HG03565 (cell line): ENCODE measurements around the gene TIGIT.

ENCODE experiments used
- ATAC-seq: cut with Tn5 transposase; IDR thresholded peaks from one replicate; pipeline ENCODE4 v1.9.1; 2021; ENCODE audit warnings: mild to moderate bottlenecking, moderate library complexity; ENCODE audit not compliant: unreplicated experiment

TIGIT gene

GRCh38 chr3:114310695-114311094, 16.9 kb downstream of the TIGIT start:
- no peak for ATAC-seq

GRCh38 chr3:114313426-114313825, 19.6 kb downstream of the TIGIT start:
- no peak for ATAC-seq

DNA sequence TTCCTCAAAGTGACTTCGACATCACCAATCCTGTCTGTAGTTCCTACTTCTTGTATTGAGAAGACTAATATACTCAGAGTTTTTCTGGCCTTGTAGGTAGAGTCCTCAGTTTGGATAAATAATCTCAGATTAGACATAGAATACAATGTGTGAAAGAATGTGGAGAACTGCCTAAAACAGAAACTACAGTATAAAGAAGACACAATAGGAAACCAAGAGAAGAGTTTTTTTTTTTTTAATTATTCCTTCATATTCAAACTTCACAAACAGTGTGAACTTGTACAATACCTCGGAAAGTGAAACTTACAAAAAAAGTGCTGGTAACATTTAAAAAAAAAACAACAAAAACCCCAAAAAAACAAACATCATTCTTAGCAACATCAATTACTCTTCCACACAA, 20.5 kb downstream of the TIGIT start:
- ATAC-seq, result no peak

DNA sequence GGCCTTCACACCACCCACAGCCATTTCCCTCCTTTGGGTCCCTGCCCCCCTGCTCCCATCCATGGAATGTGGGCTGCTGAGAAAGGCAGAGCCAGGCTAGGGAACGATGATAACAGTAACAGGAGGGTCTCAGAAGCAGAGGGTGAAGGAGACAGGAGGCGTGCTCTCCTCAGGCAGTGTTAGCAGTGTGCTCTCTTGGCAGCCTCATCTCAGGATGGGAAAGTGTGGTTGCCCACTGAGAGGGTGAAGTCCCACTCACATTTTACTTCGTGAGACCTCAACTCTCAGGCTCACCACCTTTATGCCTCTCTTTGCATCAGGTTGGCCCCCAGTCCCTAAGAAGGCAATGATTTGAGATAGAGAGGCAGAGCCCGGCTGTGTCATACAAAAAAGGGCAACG, 24.5 kb downstream of the TIGIT start:
- ATAC-seq, result no peak

- no peak for ATAC-seq
Measured at GRCh38 chr3:114319453-114319852, 25.6 kb downstream of the TIGIT start.

DNA sequence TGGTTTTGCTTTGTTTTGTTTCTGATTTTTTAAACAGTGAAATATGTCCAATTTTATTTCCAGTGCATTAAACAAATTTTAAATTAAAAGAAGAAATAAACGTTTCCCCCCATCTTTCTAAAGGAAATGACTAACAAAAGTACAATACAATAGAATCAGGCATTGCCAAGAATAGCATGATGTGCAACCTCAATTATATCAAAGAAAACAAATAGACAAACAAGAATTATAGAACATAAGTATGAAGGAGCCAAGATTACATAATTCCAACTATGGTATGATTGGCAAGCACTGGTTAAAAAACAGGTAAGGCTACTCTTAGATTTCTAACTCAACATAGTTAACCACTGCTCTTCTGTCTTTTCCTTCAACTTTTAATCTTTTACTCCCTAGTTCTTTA, 26.4 kb downstream of the TIGIT start:
- no peak for ATAC-seq

DNA sequence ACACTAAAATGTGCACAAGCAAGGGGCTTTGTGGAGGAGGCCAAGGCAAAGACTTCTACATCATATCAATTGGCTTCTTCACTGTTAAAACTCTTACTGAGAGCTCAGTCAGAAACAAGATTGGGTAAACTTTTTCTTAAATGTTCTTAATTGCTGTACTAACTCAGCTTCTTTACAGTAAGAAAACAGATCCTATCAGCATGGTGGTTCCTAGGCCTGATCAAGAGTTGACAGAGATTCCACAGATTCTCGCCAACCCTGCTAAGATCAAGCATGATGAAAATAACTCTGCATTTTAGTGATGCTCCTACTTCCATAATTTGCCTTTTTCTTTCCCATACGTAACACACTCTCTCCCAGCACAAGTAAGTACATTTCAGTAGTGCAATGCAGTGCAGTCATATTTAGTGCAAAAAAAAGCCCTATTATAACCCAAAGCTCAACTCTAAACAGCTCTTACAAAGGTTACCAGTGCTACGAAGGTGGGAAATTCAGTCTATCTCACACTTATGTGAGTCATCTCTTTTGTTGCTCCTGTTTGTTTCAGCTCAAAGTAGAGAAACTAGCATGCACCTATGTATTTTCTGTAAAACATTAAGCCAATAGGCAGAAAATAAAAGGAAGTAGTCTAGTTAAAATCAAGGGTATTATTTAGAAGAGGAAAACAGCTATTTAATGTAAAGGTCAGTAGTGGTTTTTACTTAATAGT, 29.9 kb downstream of the TIGIT start:
- no peak for ATAC-seq

GRCh38 chr3:114327665-114328064, 33.8 kb downstream of the TIGIT start:
- ATAC-seq, result no peak

DNA sequence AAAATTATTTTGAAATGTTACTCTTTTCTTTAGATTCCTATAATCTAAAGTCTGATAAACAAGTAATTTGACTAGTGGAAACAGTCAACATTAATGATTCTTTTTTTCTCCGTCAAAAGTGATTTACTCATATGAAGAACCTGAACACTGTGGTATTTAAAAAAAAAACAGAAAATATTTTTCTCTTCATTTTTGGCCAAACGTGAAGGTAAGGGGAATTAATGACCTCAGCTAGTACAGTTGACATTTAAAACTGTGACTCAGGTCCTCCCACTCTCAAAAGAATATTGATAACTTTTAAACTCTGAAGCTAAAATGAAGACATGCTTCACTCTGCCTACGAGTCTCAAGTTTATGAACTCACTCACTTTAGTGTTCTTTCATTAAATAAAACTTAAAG, 34.5 kb downstream of the TIGIT start:
- no peak for ATAC-seq

- ATAC-seq, result peak; percentile 42
Measured at GRCh38 chr3:114329823-114330222, 36.0 kb downstream of the TIGIT start.

DNA sequence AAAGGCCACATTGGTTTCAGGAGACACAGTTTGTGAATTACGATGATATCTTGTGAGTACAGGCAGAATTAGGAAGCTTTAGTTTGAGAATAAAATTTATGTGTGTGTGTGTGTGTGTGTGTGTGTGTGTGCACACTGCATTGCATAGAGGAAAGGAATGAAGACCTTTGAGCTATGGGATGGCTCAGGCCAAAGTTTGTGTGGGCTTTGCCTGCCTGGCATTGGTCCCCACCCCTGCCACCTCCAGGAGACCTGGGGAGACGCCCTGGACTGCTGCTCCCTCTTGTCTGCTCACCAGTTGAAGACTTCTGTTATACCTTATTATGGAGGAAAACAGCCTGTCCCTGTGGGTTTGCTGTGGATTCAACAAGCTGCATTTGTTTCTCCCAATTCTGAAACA, 37.2 kb downstream of the TIGIT start:
- no peak for ATAC-seq

GRCh38 chr3:114331710-114332109, 37.9 kb downstream of the TIGIT start:
- no peak for ATAC-seq

DNA sequence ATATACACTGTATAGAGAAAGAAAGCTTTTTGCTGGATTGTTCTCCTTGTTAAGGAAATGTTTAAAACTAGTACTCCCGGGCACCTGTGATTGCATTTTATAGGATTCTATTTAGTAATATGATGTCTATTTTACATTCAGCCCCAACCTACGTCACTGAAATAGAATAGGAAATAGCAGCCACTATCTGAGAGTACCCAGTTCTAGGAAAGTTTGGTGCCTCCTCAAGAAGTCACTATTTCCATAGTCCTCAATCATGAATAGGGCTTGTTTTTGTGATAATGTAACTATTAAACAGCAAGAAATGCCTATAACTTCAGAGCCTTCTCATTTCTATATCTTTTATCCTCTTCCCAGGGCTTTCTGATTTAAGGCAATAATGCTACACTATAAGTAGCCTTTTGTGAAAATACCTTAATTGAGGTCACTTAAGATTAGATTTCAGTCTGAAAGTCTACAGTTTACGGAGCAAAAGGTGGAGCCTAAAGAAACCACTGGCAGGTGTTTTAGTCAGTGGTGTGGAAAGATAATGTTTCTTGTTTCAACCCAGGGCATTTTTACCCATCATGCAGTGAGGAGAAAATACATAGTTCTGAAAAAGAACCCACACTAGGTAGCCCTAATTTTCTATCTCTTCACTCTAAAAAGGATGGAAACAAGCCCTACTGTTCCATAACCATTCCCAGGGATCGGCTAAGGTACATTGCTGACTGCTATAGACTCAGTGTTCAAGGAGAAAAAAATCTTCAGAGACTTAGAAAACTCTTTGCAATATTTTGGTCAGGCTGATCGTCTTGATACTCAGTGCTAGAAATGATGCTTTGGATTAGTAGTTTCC, 38.7 kb downstream of the TIGIT start:
- ATAC-seq, result peak; percentile 43

DNA sequence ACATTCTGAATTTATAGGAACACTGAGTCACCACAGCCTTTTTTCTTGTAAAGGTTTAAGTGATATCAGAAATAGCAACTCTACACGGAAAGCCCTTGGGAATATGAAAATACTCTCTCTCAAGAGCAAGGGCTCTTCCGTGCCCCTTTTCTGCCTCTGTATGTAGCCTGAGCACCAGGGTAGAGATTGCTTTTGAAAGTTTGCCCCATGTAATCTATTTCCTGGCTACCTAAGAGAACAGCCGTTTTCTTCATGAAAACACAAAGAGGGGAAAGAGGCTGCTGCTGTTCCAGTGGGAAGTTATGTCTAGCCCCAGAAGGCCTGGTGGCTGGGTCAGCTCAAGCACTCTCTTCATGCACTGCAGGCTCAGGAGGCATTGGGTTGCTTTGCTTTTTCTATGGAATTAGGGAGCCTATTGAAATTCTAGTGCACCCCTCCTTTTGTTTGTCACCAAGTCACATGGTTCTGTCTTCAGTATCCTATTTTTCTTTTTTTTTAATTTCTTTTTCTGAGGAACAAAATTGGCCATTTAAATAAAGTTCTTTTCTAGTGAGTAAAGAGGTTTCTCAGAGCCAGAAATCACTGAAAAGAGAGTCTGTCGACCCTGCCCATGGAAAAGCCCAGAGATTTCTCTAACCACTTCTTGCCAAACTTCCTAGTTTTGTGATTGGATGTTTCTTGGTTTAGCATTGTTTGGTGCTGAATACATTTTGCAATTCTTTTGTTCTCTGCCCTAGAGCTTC, 39.5 kb downstream of the TIGIT start:
- ATAC-seq, result no peak

GRCh38 chr3:114333923-114334240, 40.1 kb downstream of the TIGIT start:
- ATAC-seq, result no peak

GRCh38 chr3:114336122-114336697, 42.4 kb downstream of the TIGIT start:
- no peak for ATAC-seq

DNA sequence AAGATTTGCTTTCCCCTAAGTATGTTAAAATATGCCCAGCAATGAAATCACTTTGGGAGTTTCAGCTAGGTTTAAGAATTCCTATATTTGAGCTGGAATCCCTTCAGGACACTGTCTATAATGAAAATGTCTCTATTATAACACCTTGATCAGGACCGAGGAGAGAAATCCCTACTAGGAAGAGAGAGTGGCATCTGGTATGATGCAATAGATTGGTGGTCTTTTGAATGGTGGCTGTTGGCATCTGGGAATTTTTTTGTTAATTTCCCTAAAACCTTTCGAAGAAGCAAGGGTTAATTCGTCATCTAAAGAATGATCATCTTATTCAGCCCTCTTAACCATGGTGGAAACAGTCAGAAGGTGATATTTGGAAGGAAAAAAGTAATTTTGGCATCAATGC, 43.0 kb downstream of the TIGIT start:
- ATAC-seq, result no peak

DNA sequence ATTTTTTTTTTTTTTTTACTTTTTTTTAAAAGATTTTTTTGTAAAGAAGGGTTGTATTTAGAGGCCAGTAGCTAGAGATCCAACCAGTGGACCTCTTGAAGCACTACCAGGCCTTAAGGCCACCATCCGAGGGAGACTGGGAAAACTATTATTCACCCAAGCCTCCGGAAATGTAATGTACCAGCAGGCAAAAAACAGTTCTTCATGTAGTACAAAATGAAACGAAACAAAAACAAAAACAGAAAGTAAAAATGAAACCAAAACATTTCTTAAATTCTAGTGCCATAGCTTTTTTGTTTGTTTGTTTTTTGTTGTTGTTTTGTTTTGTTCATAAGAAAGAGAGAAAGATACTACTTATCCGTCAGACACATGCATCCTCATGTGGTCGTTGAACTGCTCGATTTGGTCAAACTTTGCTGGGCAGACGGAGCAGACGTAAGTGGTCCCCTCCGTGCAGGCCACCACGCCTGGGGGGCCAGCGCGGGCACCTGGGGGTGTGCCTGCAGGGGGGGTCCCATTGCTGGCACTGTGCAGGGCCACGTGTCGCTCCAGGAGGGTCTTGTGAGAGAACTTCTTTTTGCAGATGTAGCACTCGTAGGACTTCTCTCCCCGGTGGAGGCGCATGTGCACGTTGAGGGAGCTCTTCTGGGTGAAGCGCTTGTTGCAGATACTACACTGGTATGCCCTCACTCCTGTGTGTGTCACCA, 45.0 kb downstream of the TIGIT start:
- ATAC-seq, result no peak

DNA sequence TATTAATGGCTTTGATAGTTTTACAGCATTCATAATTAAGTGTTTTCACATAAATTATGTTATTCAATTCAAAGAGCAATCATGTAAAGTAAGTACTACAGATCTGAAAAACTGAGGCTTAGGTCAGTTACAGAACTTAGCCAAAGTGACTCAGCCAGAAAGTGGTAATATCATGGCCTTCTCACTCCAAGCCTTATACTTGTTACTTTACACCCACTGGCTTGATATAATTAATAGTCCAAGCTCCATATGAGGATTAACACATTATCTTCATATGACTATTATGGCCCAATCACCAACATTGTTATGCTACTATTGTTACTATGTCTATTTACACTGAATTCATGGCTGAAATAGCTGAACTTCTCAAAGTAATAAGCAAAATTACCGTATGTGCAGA, 50.7 kb downstream of the TIGIT start:
- ATAC-seq, result no peak

- no peak for ATAC-seq
Measured at GRCh38 chr3:114350271-114350670, 56.4 kb downstream of the TIGIT start.

- no peak for ATAC-seq
Measured at GRCh38 chr3:114350690-114351089, 56.9 kb downstream of the TIGIT start.
